DND-41 (cell line): ENCODE results near the gene GPR37L1.

Source experiments
- ATAC-seq: fragments of 200-7000 bp; cut with Tn5 transposase; 3 replicates; pipeline ENCODE4 v1.9.1; 2021; ENCODE audit warnings: low read depth; ENCODE audit not compliant: insufficient read depth
- DNase-seq: peaks from one replicate; pipeline ENCODE4 v3.0.0-alpha.2; 2020
- H2AFZ ChIP-seq: 2 replicates; pipeline ENCODE4 v1.6.0; 2012; ENCODE audit warnings: low read depth, low read length
- H3K27ac ChIP-seq: 2 replicates; pipeline ENCODE4 v1.5.1; 2012; ENCODE audit warnings: low read length, inconsistent platforms
- H3K27me3 ChIP-seq: fragments of 200-600 bp; sonication (generic); 2 replicates; pipeline ENCODE4 v1.6.0; 2012; ENCODE audit warnings: low read length, mild to moderate bottlenecking, inconsistent platforms; ENCODE audit not compliant: insufficient read depth, poor library complexity
- H3K36me3 ChIP-seq: 2 replicates; pipeline ENCODE4 v1.5.1; 2012; ENCODE audit warnings: low read length, inconsistent platforms; ENCODE audit not compliant: insufficient read depth
- H3K4me1 ChIP-seq: 2 replicates; pipeline ENCODE4 v1.5.1; 2012; ENCODE audit warnings: mild to moderate bottlenecking, low read length; ENCODE audit not compliant: insufficient read depth
- H3K4me2 ChIP-seq: 2 replicates; pipeline ENCODE4 v1.6.0; 2012; ENCODE audit warnings: mild to moderate bottlenecking, moderate library complexity, low read length, inconsistent platforms; ENCODE audit not compliant: insufficient read depth
- H3K4me3 ChIP-seq, 2 experiments: fragments of 200-600 bp in 1 of 2; shearing (Covaris generic) in 1 of 2; 2 replicates each; pipeline ENCODE4 v1.5.1; 2012 to 2016; ENCODE audit warnings: inconsistent platforms in 2 of 2, low read length in 2 of 2, mild to moderate bottlenecking in 2 of 2, low read depth in 1 of 2, moderate library complexity in 1 of 2
- H3K79me2 ChIP-seq: 2 replicates; pipeline ENCODE4 v1.6.0; 2012; ENCODE audit warnings: low read length, inconsistent platforms; ENCODE audit not compliant: insufficient read depth
- H3K9ac ChIP-seq: 2 replicates; pipeline ENCODE4 v1.6.0; 2012; ENCODE audit warnings: low read depth, mild to moderate bottlenecking, inconsistent platforms, low read length, moderate library complexity
- H3K9me3 ChIP-seq: 2 replicates; pipeline ENCODE4 v1.5.1; 2012; ENCODE audit warnings: low read length, moderate library complexity, mild to moderate bottlenecking, inconsistent platforms; ENCODE audit not compliant: insufficient read depth, severe bottlenecking
- H4K20me1 ChIP-seq: 2 replicates; pipeline ENCODE4 v1.6.0; 2012; ENCODE audit warnings: low read length; ENCODE audit not compliant: insufficient read depth
- CTCF ChIP-seq: IDR thresholded peaks from 2 replicates; pipeline ENCODE4 v1.5.1; 2012; ENCODE audit warnings: borderline replicate concordance, low read length, moderate library complexity, mild to moderate bottlenecking; ENCODE audit not compliant: poor library complexity, severe bottlenecking; ENCODE audit errors: extremely low read depth
- EZH2 ChIP-seq: IDR thresholded peaks from 3 replicates; pipeline ENCODE4 v1.6.1; 2012; ENCODE audit warnings: borderline replicate concordance, low read depth, mild to moderate bottlenecking, moderate library complexity, low read length, inconsistent platforms; ENCODE audit not compliant: severe bottlenecking

Gene GPR37L1

DNA sequence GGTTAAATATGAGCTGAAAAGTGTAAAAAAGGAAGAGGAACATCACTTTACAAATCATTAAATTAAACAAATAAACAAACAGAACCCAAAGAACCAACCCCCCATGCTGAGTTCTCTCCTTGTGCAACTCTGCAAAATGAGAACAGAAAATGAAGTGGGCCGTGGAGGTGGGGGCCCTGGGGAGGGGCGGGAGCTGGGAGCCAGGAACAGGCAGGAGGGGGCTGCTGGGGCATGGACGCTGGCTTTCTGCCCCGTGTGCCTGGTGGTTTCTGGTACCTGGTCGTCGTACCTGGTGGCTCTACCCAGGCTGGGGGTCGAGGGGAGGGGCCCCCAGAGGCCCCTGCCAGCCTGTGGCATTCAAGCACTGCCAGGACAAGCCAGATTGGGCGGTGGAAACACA is 10.8 kb downstream of the GPR37L1 start:
- DNase-seq (no peak), ATAC-seq (no peak)
- Histone ChIP-seq H4K20me1 (peaks cover 32% of the 10 kb centered on the region), H3K4me3 (no peak overlapping the region), H2AFZ (no peak overlapping the region), H3K79me2 (peaks cover 13% of the 10 kb centered on the region), H3K27me3 (no peaks in the 10 kb centered on the region), H3K4me2 (no peak overlapping the region), H3K9ac (no peak overlapping the region), H3K9me3 (no peaks in the 10 kb centered on the region), H3K4me1 (no peaks in the 10 kb centered on the region), H3K36me3 (peaks cover 52% of the 10 kb centered on the region), H3K27ac (no peak overlapping the region)
- TF ChIP-seq CTCF: no peak
- TF ChIP-seq EZH2: no peak

GRCh38 chr1:202133989-202134388 is 11.3 kb downstream of the GPR37L1 start:
- ATAC-seq (no peak), DNase-seq (no peak)
- Histone ChIP-seq H3K4me1 (no peaks in the 10 kb centered on the region), H3K9ac (no peak overlapping the region), H4K20me1 (peaks cover 36% of the 10 kb centered on the region), H2AFZ (no peak overlapping the region), H3K9me3 (no peaks in the 10 kb centered on the region), H3K79me2 (peaks cover 18% of the 10 kb centered on the region), H3K27me3 (no peaks in the 10 kb centered on the region), H3K36me3 (peaks cover 57% of the 10 kb centered on the region), H3K4me3 (no peak overlapping the region), H3K4me2 (no peak overlapping the region), H3K27ac (no peak overlapping the region)
- TF ChIP-seq EZH2: no peak
- TF ChIP-seq CTCF: no peak

DNA sequence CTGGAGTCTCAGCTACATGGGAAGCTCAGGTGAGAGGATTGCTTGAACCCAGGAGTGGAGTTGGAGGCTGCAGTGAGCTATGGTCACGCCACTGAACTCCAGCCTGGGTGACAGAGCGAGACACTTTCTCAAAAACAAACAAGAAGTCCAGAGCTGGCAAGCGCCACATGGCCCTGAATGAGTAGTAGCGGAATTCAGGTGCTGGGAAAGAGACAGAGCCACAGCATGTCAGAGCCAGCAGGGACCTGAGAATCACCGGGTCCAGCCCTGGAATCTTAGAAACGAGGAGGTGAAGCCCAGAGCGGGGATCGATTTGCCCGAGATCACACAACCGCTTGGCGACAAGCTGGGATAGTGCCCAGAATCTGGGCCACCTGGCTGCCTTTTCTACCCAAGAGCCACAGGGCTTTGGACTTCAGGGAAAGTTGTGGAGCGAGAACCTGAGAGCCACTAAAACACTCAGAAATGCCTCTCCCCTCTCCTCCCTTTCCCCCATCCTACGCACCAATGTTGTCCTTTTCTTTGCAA is 12.0 kb downstream of the GPR37L1 start:
- no peak for ATAC-seq
- peaks cover 40% of the 10 kb centered on the region for H4K20me1 ChIP-seq
- H3K4me2 ChIP-seq: no peak overlapping the region

More for the DNA sequence above, 12.0 kb downstream of the GPR37L1 start:
- Histone ChIP-seq H3K9me3 (no peaks in the 10 kb centered on the region), H3K36me3 (peaks cover 60% of the 10 kb centered on the region), H3K4me1 (no peaks in the 10 kb centered on the region), H3K27me3 (no peaks in the 10 kb centered on the region), H2AFZ (no peak overlapping the region), H3K9ac (no peak overlapping the region), H3K4me3 (no peak overlapping the region), H3K27ac (no peak overlapping the region), H3K79me2 (peaks cover 22% of the 10 kb centered on the region)
- no peak for DNase-seq
- no peak for TF ChIP-seq EZH2
- no peak for TF ChIP-seq CTCF
